Lung (tissue), 16 donors: Measurements from ENCODE around the gene ZNF805. TPM values are rescaled to one million over a fixed set of nuclear protein-coding genes. Genes with fewer than 3 reads are reported as not detected.

Experiments used
- ATAC-seq: fragments of 200-7000 bp; cut with Tn5 transposase; one replicate; pipeline ENCODE4 v1.9.1; 2020; ENCODE audit warnings: moderate number of reproducible peaks; ENCODE audit not compliant: insufficient read depth, low FRiP score
- DNase-seq, 3 donors: peaks; one replicate each; pipeline ENCODE4 v3.0.0-alpha.2; 2013 to 2017
- H3K27ac ChIP-seq, 2 donors: one replicate each; pipeline ENCODE4 v1.5.1; 2013; ENCODE audit warnings: mild to moderate bottlenecking in 2 of 2, moderate library complexity in 2 of 2, control low read depth in 1 of 2, inconsistent platforms in 1 of 2, low read depth in 1 of 2, low read length in 1 of 2
- H3K27me3 ChIP-seq, 3 donors: one replicate each; pipeline ENCODE4 v1.5.1; 2013; ENCODE audit warnings: low read length in 2 of 3; ENCODE audit not compliant: control insufficient read depth in 3 of 3, insufficient read depth in 3 of 3
- H3K36me3 ChIP-seq, 4 donors: one replicate each; pipeline ENCODE4 v1.5.1; 2013; ENCODE audit warnings: low read length in 4 of 4, mild to moderate bottlenecking in 1 of 4, moderate library complexity in 1 of 4; ENCODE audit not compliant: control insufficient read depth in 4 of 4, insufficient read depth in 4 of 4
- H3K4me1 ChIP-seq, 5 donors: one replicate each; pipeline ENCODE4 v1.5.1; 2013; ENCODE audit warnings: low read length in 5 of 5, mild to moderate bottlenecking in 2 of 5, moderate library complexity in 1 of 5; ENCODE audit not compliant: control insufficient read depth in 5 of 5, insufficient read depth in 5 of 5
- H3K4me3 ChIP-seq: one replicate; pipeline ENCODE4 v1.5.1; 2013; ENCODE audit warnings: mild to moderate bottlenecking, control low read depth, moderate library complexity
- H3K9ac ChIP-seq, 2 donors: one replicate each; pipeline ENCODE4 v1.5.1; 2013; ENCODE audit warnings: low read length in 2 of 2, control low read depth in 1 of 2; ENCODE audit not compliant: insufficient read depth in 1 of 2
- H3K9me3 ChIP-seq, 4 donors: one replicate each; pipeline ENCODE4 v1.5.1; 2013; ENCODE audit warnings: low read length in 3 of 4, mild to moderate bottlenecking in 1 of 4, moderate library complexity in 1 of 4; ENCODE audit not compliant: control insufficient read depth in 4 of 4, insufficient read depth in 3 of 4
- CTCF ChIP-seq: IDR thresholded peaks from 2 replicates; pipeline ENCODE4 v1.5.1; 2012; ENCODE audit warnings: mild to moderate bottlenecking; ENCODE audit errors: control extremely low read depth, extremely low read depth
- WGBS, 2 donors: extraction: QIAGEN DNeasy Blood & Tissue Kit; methylation state at CpG; one replicate each; pipeline ENCODE4 v1.1.7; 2013; 5-methylcytosine and 5-hydroxymethylcytosine counted together
- long read RNA-seq, 5 donors: transcript quantifications; one replicate each; lab custom pipeline, GENCODE V29; 2026
- polyA plus RNA-seq, 2 donors: library from polyadenylated mRNA; stranded (reverse); fragments of 200-250 nt; gene quantifications; one replicate each; pipeline ENCODE4 v1.2.1, GENCODE V29; 2013
- total RNA-seq, 2 donors: library from RNA; depleted of rRNA in 1 of 2; stranded (reverse); fragments of >200 nt in 1 of 2; gene quantifications; one replicate each; pipeline ENCODE4 v1.2.1, GENCODE V29; 2014 to 2021
- donor health status: control.
- donor health status: control.
- donor health status: Bipolar disorder and iron deficiency.
- donor health status: healthy.
- donor health status: DM: yes; HTN: yes; CAD: no.

The ZNF805 gene
- 10 to 100 TPM; 13.8 to 29.0 TPM for total RNA-seq
- polyA plus RNA-seq = 1 to 10 TPM in 1 of 2 donors, under 1 TPM in 1; 0.65 to 1.8 TPM
- long read RNA-seq, donor 1, partial matches to known transcripts = 0 of 4 reads
- long read RNA-seq, donor 1, other reads (novel, unspliced or antisense) = 0 of 4 reads
- long read RNA-seq, donor 2 = 0 reads
- long read RNA-seq, donor 3, partial matches to known transcripts = 0 of 1 reads
- long read RNA-seq, donor 3, other reads (novel, unspliced or antisense) = 0 of 1 reads
- long read RNA-seq, donor 4, partial matches to known transcripts = 0 of 1 reads
- long read RNA-seq, donor 4, other reads (novel, unspliced or antisense) = 0 of 1 reads
- long read RNA-seq, donor 5, partial matches to known transcripts = 0 of 2 reads
- long read RNA-seq, donor 5, other reads (novel, unspliced or antisense) = 0 of 2 reads

GRCh38 chr19:57240311-57241090, at the start of gene ZNF805:
ZNF805 (plus strand) TSS chr19:57240632; CDS start chr19:57240892, 260 bp downstream.
- peak; percentile 3 for TF ChIP-seq CTCF
- peak within 1 kb of the TSS; percentile 92 to 96 for H3K9ac ChIP-seq
- peaks cover 9 to 15% (median 11%) of the 10 kb centered on the region in 5 donors for H3K4me1 ChIP-seq
- no peaks in the 10 kb centered on the region for H3K27me3 ChIP-seq
- peak; percentile 99 for ATAC-seq
- H3K9me3 ChIP-seq = peaks cover 0 to 6% (median 0%) of the 10 kb centered on the region in 4 donors
- H3K4me3 ChIP-seq = peak within 1 kb of the TSS; percentile 98
- H3K36me3 ChIP-seq = peaks cover 9 to 15% (median 11%) of the 10 kb centered on the region in 4 donors
- peak; percentile 94 to 97 (median 95) for DNase-seq
- 0% methylated on average over 61 of the region's 61 CpGs for WGBS, 2 donors
- H3K27ac ChIP-seq = peak within 1 kb of the TSS; percentile 92 to 97

DNA sequence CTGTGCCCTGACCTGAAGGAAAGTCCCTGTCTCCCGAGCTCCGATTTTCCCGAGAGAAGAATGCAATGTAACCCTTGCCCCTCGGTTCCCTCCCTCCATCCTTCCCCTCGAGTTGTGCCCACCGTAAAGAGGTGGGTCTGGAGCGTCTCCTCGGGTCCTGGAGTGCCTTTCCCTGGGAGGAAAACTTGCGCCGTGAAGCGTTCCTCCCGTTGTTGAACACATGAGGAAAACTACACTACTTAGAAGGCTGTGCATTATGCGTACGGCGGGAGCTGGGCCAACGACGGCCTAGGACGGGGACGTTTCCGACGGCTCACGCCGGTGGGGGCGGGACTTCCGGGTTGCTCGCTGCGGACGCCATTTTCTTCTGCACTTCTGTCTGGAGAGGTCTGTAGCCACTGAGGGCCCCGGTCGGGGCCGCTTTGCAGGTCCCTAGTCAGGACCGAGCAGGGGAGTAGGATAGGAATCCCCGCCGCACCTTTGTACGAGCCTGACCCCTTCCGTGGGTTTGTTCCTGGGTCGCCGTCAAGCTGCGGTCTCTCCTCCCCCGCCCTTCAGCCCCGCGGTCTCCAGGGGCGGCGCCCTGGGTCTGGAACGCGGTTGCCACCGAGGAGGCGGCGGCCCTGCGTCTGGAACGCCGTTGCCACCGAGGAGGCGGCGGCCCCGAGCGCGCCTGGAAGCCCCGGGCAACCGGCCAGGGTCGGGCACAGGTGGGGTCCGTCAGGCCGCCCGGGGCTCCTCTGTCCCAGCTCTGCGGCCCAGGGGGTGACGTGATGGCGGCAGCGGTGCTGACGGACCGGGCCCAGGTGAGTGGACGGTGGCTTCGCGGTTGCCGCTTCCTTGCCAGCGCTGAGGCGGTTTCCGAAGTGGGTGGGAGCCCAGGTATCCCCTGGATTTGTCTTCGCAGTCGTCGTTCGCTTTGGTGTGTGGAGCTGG, 49.0 kb upstream of the ZNF805 start, which contains the start of gene ZNF264:
Gene ZNF264, plus strand, starts transcription at position 360 of the 936 bp plus-strand sequence. Its CDS starts 414 bp downstream, at position 774.
- ATAC-seq (peak; percentile 95), DNase-seq (peak; percentile 88 to 95 (median 91))
- H3K4me1 ChIP-seq = peaks cover 8 to 11% (median 8%) of the 10 kb centered on the region in 5 donors
- peaks cover 11 to 33% (median 22%) of the 10 kb centered on the region in 4 donors for H3K36me3 ChIP-seq
- 1 to 2% methylated on average over 80 to 81 of the region's 81 CpGs for WGBS, 2 donors
- H3K27me3 ChIP-seq = no peaks in the 10 kb centered on the region
- H3K9me3 ChIP-seq = peaks cover 0 to 16% (median 1%) of the 10 kb centered on the region in 4 donors
- peak within 1 kb of the TSS; percentile 80 to 92 for H3K27ac ChIP-seq
- H3K9ac ChIP-seq = peak within 1 kb of the TSS; percentile 82 to 92
- no peak for TF ChIP-seq CTCF
- peak within 1 kb of the TSS; percentile 100 for H3K4me3 ChIP-seq

- peak overlapping the region; percentile 82 to 92 for H3K9ac ChIP-seq
- peaks cover 8 to 11% (median 8%) of the 10 kb centered on the region in 5 donors for H3K4me1 ChIP-seq
- ATAC-seq = no peak
- peak overlapping the region; percentile 80 to 92 for H3K27ac ChIP-seq
- peak overlapping the region; percentile 100 for H3K4me3 ChIP-seq
- H3K27me3 ChIP-seq = no peaks in the 10 kb centered on the region
- peak; percentile 6 to 15 (median 12) for DNase-seq
- TF ChIP-seq CTCF = no peak
- WGBS, 2 donors = 13 to 19% methylated on average over 9 of the region's 9 CpGs
- peaks cover 0 to 22% (median 1%) of the 10 kb centered on the region in 4 donors for H3K9me3 ChIP-seq
- peaks cover 14 to 40% (median 25%) of the 10 kb centered on the region in 4 donors for H3K36me3 ChIP-seq
Observed at GRCh38 chr19:57192077-57192420, 48.4 kb upstream of the ZNF805 start.
